ENCODE results near the gene SAMD11.
"Not testable (repeated sequence)": the region's sequence is repeated elsewhere in the genome, so short reads cannot be mapped to it uniquely, and the experiment has no call there.

Gene SAMD11

GRCh38 chr1:888297-888696, 35.4 kb upstream of the SAMD11 start:
- DNase-seq (ENCODE audit: low read depth), result no peak
- in situ Hi-C loops (cut with HindIII; ENCODE audit: low sequenced_read_pairs), result no loop called here
- TF ChIP-seq CTCF (IDR thresholded peaks at IDR 0.05; ENCODE audit: low read depth, low read length, missing control alignments), result no peak
- no peak overlapping the region for H3K4me3 ChIP-seq (ENCODE audit: low read depth, low read length)

- in situ Hi-C loops (cut with HindIII; ENCODE audit: low sequenced_read_pairs), result not testable (repeated sequence)
Observed at GRCh38 chr1:889774-890173, 33.9 kb upstream of the SAMD11 start.

GRCh38 chr1:890234-890633, 33.5 kb upstream of the SAMD11 start:
- H3K4me3 ChIP-seq (ENCODE audit: low read depth, low read length); DNase-seq (ENCODE audit: low read depth); in situ Hi-C loops (cut with HindIII; ENCODE audit: low sequenced_read_pairs): not testable (repeated sequence)

More at GRCh38 chr1:889774-890173, 33.9 kb upstream of the SAMD11 start:
- not testable (repeated sequence) for H3K4me3 ChIP-seq (ENCODE audit: low read depth, low read length); DNase-seq (ENCODE audit: low read depth)

GRCh38 chr1:890661-891060, 33.1 kb upstream of the SAMD11 start:
- in situ Hi-C loops (cut with HindIII; ENCODE audit: low sequenced_read_pairs), result no loop called here
- no peak for DNase-seq (ENCODE audit: low read depth)
- TF ChIP-seq CTCF (IDR thresholded peaks at IDR 0.05; ENCODE audit: low read depth, low read length, missing control alignments), result no peak

GRCh38 chr1:897226-897625, 26.5 kb upstream of the SAMD11 start:
- no peak for TF ChIP-seq CTCF (IDR thresholded peaks at IDR 0.05; ENCODE audit: low read depth, low read length, missing control alignments)
- H3K4me3 ChIP-seq (ENCODE audit: low read depth, low read length), result no peak overlapping the region
- DNase-seq (ENCODE audit: low read depth), result no peak
- in situ Hi-C loops (cut with HindIII; ENCODE audit: low sequenced_read_pairs), result no loop called here

More at GRCh38 chr1:890661-891060, 33.1 kb upstream of the SAMD11 start:
- no peak overlapping the region for H3K4me3 ChIP-seq (ENCODE audit: low read depth, low read length)

- in situ Hi-C loops (cut with HindIII; ENCODE audit: low sequenced_read_pairs); DNase-seq (ENCODE audit: low read depth): not testable (repeated sequence)
Observed at GRCh38 chr1:897951-898350, 25.8 kb upstream of the SAMD11 start.

GRCh38 chr1:899636-900317, 23.9 kb upstream of the SAMD11 start:
- no peak overlapping the region for H3K4me3 ChIP-seq (ENCODE audit: low read depth, low read length)
- in situ Hi-C loops (cut with HindIII; ENCODE audit: low sequenced_read_pairs), result no loop called here
- DNase-seq (ENCODE audit: low read depth), result no peak
- TF ChIP-seq CTCF (IDR thresholded peaks at IDR 0.05; ENCODE audit: low read depth, low read length, missing control alignments), result no peak

More at GRCh38 chr1:897951-898350, 25.8 kb upstream of the SAMD11 start:
- H3K4me3 ChIP-seq (ENCODE audit: low read depth, low read length), result not testable (repeated sequence)

- no peak for TF ChIP-seq CTCF (IDR thresholded peaks at IDR 0.05; ENCODE audit: low read depth, low read length, missing control alignments)
- DNase-seq (ENCODE audit: low read depth), result no peak
- in situ Hi-C loops (cut with HindIII; ENCODE audit: low sequenced_read_pairs), result no loop called here
- H3K4me3 ChIP-seq (ENCODE audit: low read depth, low read length), result no peak overlapping the region
Observed at GRCh38 chr1:901108-901859, 22.4 kb upstream of the SAMD11 start.
